IPS DF 4.7 (cell line): ENCODE data around the gene PGC.

Experiments
- DNase-seq: peaks from one replicate; pipeline ENCODE4 v3.0.0-alpha.2; 2013; ENCODE audit warnings: low spot score; ENCODE audit errors: extremely low read depth

Gene PGC

DNA sequence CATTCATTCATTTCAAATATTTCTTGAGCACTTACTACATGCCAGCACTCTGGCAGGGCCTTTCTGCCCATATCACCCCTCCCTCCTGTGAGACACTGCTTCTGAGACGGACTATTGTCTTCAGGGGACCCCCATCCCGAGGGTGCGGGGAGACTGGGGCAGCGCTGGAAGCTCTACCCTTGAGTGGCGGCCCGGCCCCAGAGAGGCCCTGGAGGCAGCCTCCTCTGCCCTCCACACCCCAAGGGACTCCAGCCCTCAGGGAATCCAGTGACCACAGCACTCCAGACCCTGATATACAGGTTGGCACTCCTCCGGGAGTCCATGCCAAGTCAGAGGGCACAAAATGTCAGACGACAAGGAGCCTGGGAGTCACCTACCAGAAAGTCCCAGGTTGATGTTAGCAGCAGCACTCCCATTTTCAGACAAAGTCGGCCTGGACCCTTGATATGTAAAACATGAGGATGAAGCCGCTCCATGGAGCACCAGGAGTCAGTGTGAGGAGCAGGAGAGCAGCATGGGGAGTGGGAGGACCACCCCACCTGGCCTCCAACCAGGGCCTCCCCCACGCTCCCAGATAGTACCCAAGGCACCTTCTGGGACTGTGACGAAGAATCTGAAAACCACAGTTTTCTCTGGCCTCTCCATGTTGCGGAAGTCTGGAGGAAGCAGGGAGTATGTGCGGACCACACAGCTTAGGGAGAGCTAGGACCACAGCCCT is 32.5 kb downstream of the PGC start:
- DNase-seq = no peak

DNA sequence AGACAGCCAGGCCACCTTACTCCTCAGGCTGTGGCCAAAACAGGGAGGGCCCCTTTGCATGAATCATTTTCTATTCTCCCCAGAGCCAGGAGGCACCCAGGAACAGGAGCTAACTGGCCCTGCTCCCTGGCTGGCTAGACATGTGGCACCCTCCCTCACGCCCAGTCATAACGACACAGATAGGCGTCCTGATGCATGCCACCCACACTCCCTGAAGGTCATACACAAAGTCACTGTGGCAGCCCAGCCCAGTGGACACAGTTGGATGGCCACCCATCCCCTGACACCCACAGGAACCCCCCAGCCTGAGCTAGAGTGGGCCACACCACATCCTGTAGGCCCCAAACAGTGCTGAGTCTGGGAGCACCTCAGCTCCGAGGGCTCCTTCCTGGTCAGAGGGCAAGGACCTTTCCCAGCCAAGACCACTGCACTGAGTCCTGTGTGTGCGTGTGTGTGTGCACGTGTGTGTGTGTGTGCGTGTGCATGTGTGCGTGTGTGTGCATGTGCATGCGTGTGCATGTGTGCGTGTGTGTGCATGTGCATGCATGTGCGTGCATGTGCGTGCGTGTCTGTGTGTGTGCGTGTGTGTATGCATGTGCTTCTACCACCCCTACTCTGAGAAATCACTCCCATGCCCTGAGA is 33.4 kb downstream of the PGC start:
- DNase-seq = no peak

DNA sequence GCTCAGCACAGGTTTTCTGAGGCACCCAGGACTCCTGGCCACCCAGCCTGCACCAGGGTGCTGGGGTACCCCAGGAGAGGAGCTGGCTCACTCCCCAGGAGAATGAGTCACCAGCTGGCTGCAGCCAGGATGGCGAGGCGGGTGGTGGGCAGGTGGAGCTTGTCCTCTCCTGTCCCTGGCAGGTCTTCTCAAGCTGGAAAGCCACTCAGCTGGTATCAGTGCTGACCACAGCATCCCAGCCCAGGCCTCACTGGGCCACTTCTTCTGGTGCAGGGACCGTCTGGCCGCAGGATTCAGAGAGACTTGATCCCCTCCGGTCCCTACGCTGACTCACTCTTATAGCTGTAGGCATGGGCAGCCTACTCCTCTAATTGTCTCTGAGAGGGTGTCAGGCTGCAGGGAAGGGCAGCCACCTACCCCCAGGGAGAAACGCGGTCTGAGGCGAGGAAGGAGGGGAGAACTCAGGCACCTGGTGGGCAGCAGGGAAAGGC is 34.0 kb downstream of the PGC start:
- DNase-seq = no peak

DNA sequence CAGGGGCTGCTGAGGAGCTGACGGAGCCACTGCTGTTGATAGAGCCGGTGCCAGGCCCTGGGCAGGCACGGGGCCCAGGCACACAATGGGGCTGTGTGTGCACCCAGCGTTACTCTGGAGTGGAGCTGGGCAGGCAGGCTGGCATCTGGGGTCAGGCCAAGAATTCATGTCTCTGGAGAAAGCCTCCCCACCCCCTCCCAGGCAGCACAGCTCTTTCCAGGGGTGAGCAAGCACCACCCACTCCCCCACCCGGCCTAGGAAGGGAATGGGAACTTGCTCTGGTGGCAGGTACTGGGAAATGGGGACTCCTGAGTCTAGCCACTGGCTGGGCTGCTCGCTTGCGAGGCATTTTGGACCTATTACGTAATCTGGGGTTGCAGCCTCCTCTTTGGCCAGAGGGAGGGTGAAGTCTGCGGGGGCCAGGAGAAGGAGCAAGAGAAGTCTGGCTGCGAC is 34.5 kb downstream of the PGC start:
- DNase-seq = no peak

DNA sequence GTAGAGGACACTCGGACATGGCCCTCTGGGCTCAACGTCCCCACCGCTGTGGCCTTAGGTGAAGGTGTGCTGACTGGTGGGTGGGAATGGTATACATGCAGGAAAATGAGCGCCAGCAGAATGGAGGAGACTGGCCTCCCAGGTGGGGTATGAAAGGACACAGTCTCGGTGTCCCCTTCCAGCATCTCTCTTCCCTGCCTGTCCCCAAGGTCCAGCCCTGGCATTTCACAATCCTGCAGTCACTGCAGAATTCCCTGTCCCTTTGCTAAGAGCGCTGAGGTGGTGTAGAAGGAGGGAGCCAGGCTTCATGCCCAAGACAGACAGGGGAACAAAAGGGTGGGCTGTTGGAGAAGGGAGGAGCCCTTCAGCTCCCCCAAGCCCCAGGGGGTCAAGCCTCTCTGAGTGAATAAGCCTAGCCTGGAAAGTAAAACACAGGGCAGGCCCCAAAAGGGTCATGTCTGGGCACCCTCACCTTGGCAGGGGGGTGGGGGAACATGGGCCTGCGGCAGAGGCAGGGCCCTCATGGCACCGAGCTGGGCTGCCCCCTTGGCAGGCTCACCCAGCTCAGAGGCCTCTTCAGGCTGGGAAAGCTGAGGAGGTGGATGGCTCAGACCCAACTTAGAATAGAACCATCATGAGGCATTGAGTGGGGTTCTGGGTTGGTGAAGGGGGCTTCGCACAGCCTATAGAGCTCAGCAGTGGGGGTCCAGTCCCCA is 35.7 kb downstream of the PGC start:
- no peak for DNase-seq

DNA sequence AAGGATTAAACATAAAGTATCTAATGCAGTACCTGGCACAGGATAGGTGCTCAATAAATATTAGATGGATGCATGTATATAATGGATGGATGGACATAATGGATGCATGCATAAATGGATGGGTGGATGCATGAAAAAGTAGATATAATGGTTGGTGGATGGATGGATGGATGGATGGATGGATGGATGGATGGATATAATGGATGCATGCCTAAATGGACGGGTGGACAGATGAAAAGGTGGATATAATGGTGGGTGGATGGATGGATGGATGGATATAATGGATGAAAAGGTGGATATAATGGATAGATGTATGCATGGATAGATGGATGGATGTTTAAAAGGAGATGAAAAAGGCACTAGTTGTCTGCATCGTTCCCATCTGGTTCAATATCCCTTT is 37.8 kb downstream of the PGC start:
- no peak for DNase-seq

DNA sequence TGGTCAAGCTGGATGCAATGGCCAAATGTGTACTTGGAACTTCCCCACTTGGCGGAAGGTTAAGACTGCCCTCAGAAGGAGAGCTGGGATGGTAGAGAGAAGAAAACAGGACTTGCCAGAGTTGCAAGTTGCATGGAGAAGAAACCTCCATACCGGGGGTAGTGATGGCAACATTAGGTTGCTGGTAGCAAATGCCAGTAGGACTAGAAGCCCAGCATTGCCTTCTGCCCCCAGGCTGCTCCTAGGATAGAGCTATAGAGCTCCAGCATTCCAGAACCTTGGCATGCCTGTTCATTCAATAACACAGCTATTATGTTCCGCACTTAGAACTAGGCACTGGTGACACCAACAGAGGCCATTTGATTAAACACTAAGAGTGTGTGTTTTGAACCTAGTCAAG is 38.3 kb downstream of the PGC start:
- DNase-seq = no peak

DNA sequence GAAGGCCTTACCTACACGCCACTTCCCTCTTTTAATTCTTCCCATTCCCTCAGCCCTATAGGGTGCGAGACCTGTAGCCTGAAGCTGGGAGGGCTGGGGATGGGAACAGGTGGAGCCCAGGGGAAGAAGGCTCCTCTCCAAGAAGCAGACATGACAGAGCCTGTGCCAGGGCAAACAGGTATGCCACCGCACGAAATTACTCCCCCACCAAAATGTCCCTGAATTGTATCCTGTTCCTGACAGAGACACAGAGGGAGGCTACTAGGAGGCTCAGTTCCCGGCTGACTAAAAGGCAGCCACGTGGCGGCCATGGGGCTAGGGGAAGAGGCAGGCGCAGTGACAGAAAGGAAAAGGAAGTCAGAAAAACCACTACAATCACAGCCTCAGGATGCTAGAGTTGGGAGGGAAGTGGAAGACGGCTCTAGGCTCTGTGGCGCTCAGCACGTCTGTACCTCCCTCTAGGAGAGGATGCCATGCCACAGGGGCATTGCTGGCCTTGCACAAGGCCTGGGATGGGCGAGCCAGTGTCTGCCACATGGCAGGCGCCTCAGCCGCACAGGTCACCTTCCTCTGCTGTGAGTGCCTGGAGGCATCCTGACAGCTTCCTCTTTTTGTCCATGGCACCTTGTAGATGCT is 39.5 kb downstream of the PGC start:
- DNase-seq = no peak

DNA sequence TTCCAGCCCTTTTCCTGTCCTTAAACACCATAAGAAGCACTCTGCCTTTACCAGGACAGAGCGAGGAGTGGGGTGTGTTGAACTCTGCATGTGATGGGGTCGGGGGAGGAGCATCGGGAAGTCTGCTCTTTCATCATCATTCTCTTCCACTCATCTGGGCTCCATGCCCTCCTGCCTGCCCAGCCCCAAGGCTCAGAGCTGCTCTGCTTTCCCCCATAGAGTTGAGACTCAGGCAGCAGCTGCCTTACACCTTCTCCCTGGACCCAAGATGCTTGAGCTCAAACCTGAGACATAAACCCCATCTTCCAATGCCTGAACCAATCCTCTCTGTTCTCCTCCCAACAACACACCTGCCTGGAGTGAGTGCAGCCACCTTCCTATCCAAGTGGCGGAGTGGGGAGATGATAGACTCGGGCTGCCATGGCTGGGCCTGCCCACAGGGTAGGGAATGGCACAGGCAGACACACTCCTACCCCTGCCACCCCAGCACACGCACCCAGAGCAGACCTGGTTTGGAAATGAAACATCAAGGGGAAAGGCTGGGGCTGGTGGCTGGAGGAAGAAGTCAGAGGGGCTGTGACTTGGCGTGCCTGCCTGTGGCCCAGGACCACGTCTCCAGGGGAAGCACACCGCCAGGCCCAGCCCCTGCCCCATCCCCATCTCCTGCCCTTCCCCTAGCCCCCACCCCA is 40.2 kb downstream of the PGC start:
- DNase-seq = no peak

DNA sequence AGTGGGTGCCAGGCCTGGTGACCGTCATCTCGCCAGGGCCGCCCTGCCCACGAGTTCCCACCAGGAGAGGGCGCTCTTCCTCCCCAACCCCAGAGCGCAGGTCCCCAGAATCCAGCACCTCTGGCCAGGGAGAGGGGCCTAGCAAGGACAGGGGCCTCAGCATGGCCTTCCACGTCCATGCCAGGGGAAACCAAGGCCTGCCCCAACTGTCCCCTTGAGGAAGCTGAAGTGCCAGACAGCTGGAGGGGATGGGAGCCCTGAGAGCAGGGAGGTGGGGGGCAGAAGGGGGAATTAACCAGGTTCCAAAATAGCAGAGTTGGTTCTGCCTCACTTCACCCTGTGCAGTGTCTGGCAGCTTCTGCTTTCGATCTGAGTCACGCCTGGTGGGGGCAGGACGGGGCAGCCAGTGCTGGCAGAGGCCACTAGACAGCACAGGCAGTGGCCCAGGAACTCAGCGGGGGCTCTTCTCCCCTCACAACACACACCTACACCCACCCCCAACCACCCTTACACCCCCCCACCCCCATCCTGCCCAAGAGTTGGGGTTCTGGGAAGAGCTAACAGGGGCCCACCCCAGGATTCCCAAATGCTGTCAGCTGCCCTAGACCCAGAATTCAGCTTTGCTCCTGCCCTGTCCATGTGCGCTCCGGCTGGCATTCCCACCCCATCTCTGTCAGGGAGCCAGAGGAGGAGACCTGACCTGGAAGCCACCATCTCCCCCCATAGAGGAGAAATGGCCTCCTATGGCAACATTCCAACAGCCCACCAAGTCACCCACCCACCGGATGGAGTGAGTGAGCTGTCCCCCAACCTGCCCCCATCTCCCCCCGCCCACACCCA is 41.0 kb downstream of the PGC start:
- DNase-seq = no peak

DNA sequence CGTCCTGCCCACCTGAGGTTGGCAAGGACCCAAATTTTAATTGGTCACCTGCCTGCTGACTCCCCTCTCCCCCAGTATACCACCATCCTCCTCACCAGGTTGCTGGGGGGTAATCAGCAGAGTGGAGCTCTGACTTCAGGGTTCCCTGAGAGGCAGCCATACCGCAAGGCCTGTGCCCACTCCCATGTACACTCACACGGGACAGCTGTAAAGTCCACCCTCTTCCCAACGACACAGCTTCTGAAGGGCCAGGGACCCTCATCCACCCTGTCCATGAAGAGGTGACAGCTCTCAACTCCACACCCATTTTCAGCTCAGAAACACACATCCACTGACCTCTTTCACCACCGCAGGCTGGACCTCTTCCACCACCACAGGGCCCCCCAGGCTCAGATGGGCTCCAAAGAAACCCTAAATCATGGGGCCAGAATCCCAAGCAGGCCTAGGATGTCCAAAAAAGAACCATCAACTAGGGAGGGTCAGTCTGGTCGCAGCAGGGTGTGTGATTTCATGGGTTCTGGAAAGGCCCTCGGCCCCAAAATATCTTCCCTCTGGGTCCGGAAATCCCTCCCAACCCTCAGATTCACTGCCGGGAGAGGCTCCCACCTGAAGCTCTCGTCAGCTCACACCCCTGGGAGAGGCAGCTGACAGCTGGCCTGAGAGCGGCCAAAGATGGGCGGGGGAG is 41.7 kb downstream of the PGC start:
- no peak for DNase-seq

DNA sequence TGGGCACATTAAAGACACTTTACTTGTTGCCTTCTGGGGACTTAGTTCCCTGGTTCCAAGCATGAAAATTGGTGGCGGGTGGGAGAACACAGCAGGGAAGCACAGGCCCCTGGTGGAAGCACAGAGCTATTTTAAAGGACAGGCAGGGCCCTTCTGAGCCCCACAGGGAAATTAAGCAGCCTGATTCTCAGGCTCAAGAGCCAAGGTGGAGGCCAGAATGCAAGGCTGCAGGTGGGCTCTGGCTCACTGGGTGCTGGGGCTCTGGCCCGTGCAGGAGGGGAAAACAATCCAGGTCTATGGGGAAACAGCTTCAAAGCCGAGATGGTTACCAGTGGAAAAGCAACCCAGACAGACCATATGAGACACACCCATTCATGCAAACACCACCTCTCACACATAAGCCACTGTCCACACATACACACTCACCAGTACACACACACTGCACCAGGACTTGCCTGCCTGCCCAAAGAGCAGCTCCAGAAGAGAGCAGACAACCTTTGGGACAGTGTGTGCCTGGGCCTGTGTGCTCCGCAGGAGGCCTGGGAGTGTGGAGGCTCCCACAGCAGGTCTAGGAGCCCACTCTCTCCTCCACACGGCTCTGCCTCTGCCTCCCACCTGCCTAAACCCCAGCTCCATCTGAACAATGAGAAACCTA is 42.4 kb downstream of the PGC start:
- DNase-seq = no peak

DNA sequence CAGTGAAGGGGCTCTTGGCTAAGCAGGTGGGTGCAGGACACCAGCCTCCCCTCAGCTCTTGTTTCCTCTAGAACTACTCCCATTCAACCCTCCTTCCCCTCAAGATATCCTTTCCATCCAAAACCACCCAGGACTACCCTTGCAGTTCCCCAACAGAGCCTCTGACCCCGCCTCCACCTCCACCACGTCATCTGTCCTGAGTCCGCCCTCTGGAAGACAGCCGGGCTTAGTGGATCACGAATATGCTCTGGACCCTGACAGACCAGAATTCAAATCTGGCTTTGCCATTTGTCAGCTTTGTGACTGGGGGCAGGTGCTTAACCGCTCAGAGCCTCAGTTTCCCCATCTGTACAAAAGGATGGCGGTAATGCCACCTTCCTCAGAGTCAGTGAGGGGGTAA is 43.2 kb downstream of the PGC start:
- no peak for DNase-seq

DNA sequence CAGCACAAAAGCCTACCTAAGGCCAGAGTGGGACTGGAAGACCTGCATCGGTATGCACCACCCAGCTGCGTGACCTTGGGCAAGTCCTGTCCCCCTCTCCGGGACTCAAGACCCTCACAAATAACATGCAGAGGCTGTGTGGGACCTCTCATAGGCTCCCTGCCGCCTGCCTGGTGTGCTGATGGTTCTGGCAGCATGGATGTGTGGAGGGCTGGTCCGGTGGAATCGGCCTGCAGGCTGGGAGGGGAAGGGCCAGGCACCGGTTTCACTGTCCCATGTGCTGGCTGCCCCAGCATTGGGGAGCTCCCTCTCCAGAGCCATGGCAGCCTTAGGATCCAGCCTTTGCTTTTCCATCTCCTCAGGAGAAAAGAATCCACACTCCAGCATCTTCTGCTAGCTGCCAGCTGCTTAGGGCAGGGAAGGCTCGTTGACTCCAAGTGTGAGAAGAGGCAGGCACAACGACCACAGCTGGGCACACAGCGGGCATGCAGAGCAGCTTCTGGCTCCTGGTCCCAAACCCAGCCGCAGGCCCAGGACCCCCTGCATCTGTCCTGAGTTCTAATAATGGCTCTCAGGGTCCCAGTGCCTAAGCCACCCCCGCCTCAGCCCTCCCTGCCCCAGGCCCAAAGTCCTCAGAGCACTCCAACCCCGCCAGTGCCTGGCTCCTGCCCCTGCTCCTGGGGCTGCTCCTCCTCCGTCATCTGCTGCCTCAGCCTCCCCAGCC is 44.3 kb downstream of the PGC start:
- DNase-seq = no peak

DNA sequence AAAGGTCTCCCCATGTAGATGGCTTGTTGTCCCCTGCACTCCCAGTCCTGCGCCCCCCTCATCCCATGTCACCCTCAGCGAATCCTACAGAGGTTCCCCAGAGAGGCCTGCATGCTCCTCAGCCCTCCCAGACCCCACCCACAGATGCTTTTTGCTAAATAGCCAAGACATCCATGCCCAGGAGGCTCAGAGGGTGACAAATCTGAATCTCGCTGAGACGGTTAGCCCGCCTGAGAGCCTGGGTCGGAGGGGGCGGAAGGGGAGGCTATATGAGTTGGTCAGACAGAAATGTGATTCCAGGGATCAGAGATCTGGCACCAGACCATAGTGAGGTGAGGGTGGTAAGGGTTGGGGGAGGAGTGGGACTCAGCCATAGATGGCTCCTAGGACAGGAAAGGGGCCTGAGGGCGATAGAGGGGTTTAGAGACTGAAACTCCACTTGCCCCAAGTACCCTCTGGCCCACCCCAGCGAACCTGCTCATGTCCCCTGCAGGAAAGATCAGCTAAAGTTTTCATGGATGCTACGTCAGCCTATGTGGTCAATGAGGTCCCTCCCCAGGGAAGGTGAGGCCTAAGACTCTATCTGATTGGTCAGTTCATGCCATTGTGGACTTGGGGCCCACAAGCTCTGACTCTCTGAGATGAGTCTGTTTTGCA is 45.0 kb downstream of the PGC start:
- no peak for DNase-seq

DNA sequence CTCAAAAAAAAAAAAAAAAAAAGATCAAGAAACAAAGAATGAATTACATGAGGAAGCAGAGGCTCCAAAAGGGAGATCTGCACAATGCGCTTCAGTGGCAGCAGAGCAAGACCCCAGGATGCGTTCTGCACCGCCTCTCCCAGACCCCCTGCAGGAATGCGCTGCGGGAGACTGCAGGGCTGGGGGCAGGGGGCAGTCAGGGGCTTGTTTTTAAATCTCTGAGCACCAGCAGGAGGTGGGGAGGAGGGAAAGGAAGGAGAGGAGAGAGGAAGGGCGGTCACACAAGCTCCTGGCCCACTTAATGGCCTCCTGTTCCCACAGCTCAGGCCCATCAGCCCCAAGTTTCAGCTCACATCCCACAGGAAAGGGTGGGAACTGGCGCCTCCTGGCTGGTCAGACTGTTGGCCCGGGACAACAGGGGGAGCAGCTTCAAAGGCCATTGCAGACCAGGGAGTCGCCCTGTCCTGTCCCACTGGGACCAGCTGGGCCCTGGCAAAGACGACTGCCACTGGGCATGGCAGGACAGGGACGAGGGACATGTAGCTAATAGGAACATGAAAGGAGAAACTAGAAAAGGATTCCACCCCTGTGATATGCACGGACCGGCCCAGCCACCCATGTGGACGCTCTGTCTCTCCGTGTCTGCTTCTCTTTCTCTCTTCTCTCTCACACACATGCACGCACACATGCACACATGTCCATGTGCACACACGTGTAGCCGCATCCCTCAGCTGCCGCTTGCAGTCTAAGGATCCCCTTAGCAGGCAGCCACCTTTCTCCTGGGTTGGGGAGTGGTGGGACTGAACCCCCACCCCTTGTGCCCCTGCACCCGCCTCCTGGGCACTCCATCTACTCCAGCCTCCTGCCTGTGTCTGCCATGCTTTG is 46.5 kb downstream of the PGC start:
- no peak for DNase-seq

DNA sequence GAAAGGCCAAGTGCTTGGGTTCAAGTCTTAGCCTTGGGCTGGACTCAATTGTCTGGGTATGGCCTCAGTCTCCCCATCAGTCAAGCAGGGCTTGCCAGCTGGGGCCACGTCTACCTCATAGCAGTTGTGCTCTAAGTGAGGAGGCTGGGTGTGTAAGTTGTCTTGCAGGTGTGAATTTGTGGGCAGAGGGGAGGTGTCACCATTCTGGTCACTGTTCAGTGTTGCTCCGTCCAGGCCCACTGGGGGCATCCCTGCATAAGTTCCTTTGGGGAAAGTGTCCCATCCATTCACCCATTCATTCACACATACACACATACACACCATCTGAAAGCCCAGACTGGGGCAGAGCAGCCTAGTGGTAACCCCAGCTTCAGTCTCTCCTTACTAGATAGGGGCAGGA is 48.1 kb downstream of the PGC start:
- DNase-seq = no peak
